Measurements from ENCODE around the gene CPXM1.

Gene CPXM1

GRCh38 chr20:2807019-2807418 lies 6.6 kb upstream of the CPXM1 start:
- H3K4me3 ChIP-seq (ENCODE audit: low read depth, low read length), result no peak overlapping the region
- no peak for DNase-seq (ENCODE audit: low read depth)
- TF ChIP-seq CTCF (IDR thresholded peaks at IDR 0.05; ENCODE audit: insufficient read depth, low read depth, low read length, missing control alignments), result no peak

GRCh38 chr20:2806351-2806701 lies 5.9 kb upstream of the CPXM1 start:
- H3K4me3 ChIP-seq (ENCODE audit: low read depth, low read length), result no peak overlapping the region
- no peak for TF ChIP-seq CTCF (IDR thresholded peaks at IDR 0.05; ENCODE audit: insufficient read depth, low read depth, low read length, missing control alignments)

GRCh38 chr20:2805689-2806350 lies 5.4 kb upstream of the CPXM1 start:
- DNase-seq (ENCODE audit: low read depth), result no peak
- H3K4me3 ChIP-seq (ENCODE audit: low read depth, low read length), result no peak overlapping the region
- no peak for TF ChIP-seq CTCF (IDR thresholded peaks at IDR 0.05; ENCODE audit: insufficient read depth, low read depth, low read length, missing control alignments)

More at GRCh38 chr20:2806351-2806701, 5.9 kb upstream of the CPXM1 start:
- DNase-seq (ENCODE audit: low read depth), result no peak

- no peak for DNase-seq (ENCODE audit: low read depth)
- no peak overlapping the region for H3K4me3 ChIP-seq (ENCODE audit: low read depth, low read length)
- no peak for TF ChIP-seq CTCF (IDR thresholded peaks at IDR 0.05; ENCODE audit: insufficient read depth, low read depth, low read length, missing control alignments)
Observed at GRCh38 chr20:2804852-2805688, 4.6 kb upstream of the CPXM1 start.

- H3K4me3 ChIP-seq (ENCODE audit: low read depth, low read length), result no peak overlapping the region
- no peak for TF ChIP-seq CTCF (IDR thresholded peaks at IDR 0.05; ENCODE audit: insufficient read depth, low read depth, low read length, missing control alignments)
- no peak for DNase-seq (ENCODE audit: low read depth)
Observed at GRCh38 chr20:2804041-2804828, 3.8 kb upstream of the CPXM1 start.

- DNase-seq (ENCODE audit: low read depth), result no peak
- no peak overlapping the region for H3K4me3 ChIP-seq (ENCODE audit: low read depth, low read length)
- TF ChIP-seq CTCF (IDR thresholded peaks at IDR 0.05; ENCODE audit: insufficient read depth, low read depth, low read length, missing control alignments), result no peak
Observed at GRCh38 chr20:2801286-2801728, 880 bp upstream of the CPXM1 start.

All from GM12865 (cell line).